ENCODE results near the gene RGPD3. TPM values are rescaled to one million over a fixed set of nuclear protein-coding genes. Genes with fewer than 3 reads are reported as not detected.
A peak's percentile ranks its signal among the peaks of the same experiment; 100 is the strongest.

The RGPD3 gene
- total and polyA plus RNA-seq, 8 donors, result 0.08 to 0.16 (median 0.10) TPM; not detected in 2

DNA sequence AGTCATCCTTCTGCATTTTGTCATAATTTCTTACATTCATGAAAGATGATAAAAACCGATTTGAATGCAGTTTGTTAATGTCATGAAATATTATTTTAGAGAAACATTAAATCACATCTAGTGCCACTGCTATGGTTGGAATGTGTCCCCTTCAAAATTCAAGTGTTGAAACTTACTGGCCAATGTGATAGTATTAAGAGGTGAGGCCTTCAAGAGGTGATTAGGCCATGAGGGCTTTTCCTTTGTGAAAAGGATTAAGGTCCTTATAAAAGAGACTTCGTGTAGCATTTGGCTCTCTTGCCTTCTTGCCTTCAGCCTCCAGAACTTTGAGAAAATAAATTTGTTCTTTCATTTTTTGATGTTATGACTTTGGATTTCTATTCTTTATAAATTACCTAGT lies 117.2 kb downstream of the RGPD3 start:
- DNase-seq, result no peak
- Histone ChIP-seq H3K27me3 (no peaks in the 10 kb centered on the region), H3K4me1 (peaks cover 0 to 2% (median 2%) of the 10 kb centered on the region in 3 donors), H3K9me3 (no peaks in the 10 kb centered on the region), H3K36me3 (no peaks in the 10 kb centered on the region), H3K27ac (no peak overlapping the region), H3K4me3 (no peak overlapping the region)
- intact Hi-C loops (cut with DNase I), result no loop called here
- WGBS, 2 donors, result 61 to 66% methylated on average over 2 of the region's 2 CpGs
- TF ChIP-seq, protein P1, sequence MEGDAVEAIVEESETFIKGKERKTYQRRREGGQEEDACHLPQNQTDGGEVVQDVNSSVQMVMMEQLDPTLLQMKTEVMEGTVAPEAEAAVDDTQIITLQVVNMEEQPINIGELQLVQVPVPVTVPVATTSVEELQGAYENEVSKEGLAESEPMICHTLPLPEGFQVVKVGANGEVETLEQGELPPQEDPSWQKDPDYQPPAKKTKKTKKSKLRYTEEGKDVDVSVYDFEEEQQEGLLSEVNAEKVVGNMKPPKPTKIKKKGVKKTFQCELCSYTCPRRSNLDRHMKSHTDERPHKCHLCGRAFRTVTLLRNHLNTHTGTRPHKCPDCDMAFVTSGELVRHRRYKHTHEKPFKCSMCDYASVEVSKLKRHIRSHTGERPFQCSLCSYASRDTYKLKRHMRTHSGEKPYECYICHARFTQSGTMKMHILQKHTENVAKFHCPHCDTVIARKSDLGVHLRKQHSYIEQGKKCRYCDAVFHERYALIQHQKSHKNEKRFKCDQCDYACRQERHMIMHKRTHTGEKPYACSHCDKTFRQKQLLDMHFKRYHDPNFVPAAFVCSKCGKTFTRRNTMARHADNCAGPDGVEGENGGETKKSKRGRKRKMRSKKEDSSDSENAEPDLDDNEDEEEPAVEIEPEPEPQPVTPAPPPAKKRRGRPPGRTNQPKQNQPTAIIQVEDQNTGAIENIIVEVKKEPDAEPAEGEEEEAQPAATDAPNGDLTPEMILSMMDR (IDR thresholded peaks at IDR 0.05), result no peak
- no peak for ATAC-seq
- FAIRE-seq, result no peak

DNA sequence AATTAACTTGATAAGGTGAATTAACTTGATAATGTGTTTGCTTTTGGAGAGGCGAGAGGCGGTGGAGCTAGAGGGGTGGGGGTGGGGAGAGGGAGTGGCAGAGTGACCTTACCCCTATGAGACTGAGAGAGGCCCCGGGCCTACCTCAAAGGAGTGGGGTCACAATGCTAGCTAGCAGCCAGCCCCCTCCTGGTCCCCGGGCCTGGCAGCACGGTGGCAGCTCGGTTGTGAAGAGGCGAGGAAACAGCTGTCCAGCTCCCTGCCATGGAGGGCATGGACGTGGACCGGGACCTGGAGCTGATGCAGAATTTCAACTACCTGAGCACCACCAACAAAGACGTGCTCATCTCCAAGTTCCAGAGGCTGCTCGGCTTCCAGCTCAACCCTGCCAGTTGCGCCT lies 123.9 kb downstream of the RGPD3 start:
- H3K4me3 ChIP-seq, result no peak overlapping the region
- H3K27ac ChIP-seq, result no peak overlapping the region
- FAIRE-seq, result no peak
- DNase-seq, result peak in 1 of 6 donors; percentile 41
- no peaks in the 10 kb centered on the region for H3K36me3 ChIP-seq
- TF ChIP-seq, protein P1 (IDR thresholded peaks at IDR 0.05), result no peak
- WGBS, 2 donors, result 90 to 94% methylated on average over 12 of the region's 12 CpGs
- no peaks in the 10 kb centered on the region for H3K4me1 ChIP-seq
- H3K27me3 ChIP-seq, result no peaks in the 10 kb centered on the region
- no peak for ATAC-seq
- intact Hi-C loops (cut with DNase I), result no loop called here
- no peaks in the 10 kb centered on the region for H3K9me3 ChIP-seq

DNA sequence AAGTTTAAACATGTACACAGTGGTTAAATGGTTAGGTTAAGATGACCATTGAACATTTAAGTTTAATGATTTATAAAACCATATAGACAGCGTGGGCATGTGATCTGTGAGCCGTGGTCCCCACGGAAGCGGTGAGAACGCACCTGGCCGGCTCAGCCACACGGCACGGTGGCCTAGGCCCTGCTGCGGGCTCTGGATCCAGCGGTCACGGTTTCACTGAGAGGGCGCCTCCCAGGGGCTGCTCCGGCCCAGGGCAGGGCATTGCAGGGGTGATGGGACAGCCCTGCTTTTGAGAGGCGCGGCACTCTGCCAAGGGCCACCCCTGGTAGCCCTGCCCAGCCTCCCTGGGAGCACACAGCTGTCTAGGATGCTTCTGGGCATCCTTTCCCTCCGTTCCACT lies 124.9 kb downstream of the RGPD3 start:
- H3K4me1 ChIP-seq, result no peaks in the 10 kb centered on the region
- intact Hi-C loops (cut with DNase I), result no loop called here
- H3K27me3 ChIP-seq, result no peaks in the 10 kb centered on the region
- H3K4me3 ChIP-seq, result no peak overlapping the region
- TF ChIP-seq, protein P1 (IDR thresholded peaks at IDR 0.05), result no peak
- ATAC-seq, result no peak
- H3K27ac ChIP-seq, result no peak overlapping the region
- 85 to 90% methylated on average over 16 of the region's 16 CpGs for WGBS, 2 donors
- no peaks in the 10 kb centered on the region for H3K36me3 ChIP-seq
- FAIRE-seq, result no peak
- no peak for DNase-seq
- no peaks in the 10 kb centered on the region for H3K9me3 ChIP-seq

DNA sequence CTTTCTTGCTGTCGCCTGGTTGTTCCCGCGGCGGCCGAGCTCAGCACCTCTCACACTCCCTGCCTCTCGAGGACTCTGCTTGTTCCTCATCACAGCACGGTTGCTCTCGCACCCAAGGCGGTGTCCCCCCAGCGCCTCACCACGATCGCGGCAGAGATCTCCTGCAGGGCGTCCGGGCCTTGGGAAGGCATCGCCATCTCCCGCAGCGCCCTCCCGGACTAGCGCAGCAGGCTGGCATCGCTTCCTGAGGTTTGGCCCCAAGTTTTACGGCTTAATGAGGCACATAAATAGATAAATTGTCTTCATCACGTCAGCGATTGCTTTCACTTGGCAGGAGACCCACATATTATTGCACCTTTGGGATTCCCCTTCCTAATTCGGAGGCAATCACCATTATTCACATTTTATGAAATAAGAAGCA lies 125.4 kb downstream of the RGPD3 start:
- H3K4me1 ChIP-seq, result no peaks in the 10 kb centered on the region
- no peak overlapping the region for H3K4me3 ChIP-seq
- no peaks in the 10 kb centered on the region for H3K36me3 ChIP-seq
- ATAC-seq (peak in 1 of 4 donors; percentile 21), FAIRE-seq (no peak), DNase-seq (peak in 2 of 6 donors; percentile 39 to 55)
- intact Hi-C loops (cut with DNase I), result no loop called here
- TF ChIP-seq, protein P1 (IDR thresholded peaks at IDR 0.05), result no peak
- no peaks in the 10 kb centered on the region for H3K27me3 ChIP-seq
- WGBS, 2 donors, result 75% methylated on average over 25 of the region's 25 CpGs
- no peaks in the 10 kb centered on the region for H3K9me3 ChIP-seq
- no peak overlapping the region for H3K27ac ChIP-seq

DNA sequence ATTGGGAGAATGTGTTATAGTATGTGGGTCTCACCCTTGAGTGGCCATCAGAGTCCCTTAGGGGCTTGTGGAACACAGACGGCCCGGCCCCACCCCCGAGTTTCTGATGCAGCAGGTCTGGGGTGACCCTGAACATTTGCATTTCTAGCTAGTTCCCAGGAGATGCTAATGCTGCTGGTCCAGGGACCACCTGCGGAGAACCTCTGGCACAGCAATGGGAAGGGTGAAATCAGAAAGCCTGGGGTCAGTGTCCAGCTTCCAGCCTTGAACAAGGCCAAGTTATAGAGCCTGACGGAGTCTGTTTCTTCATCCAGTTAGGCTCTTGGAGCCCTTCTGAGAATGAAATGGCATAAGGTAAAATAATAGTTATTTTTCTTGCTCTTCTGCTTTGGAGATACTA lies 126.5 kb downstream of the RGPD3 start:
- WGBS, 2 donors, result 86 to 88% methylated on average over 5 of the region's 5 CpGs
- FAIRE-seq, result no peak
- TF ChIP-seq, protein P1 (IDR thresholded peaks at IDR 0.05), result no peak

More for the DNA sequence above, 126.5 kb downstream of the RGPD3 start:
- ATAC-seq (no peak), DNase-seq (no peak)
- no peaks in the 10 kb centered on the region for H3K9me3 ChIP-seq
- H3K36me3 ChIP-seq, result no peaks in the 10 kb centered on the region
- H3K4me1 ChIP-seq, result no peaks in the 10 kb centered on the region
- H3K27me3 ChIP-seq, result no peaks in the 10 kb centered on the region
- H3K27ac ChIP-seq, result no peak overlapping the region
- intact Hi-C loops (cut with DNase I), result no loop called here
- no peak overlapping the region for H3K4me3 ChIP-seq

Other genes starting within 250 kb of the RGPD3 start
- gene CD8B2, start 19.0 kb upstream of the RGPD3 start, total RNA-seq, result under 1 TPM in 3 of 6 donors, not detected in 3; 0.03 to 0.25 (median 0.18) TPM
- gene CD8B2, start 19.0 kb upstream of the RGPD3 start, polyA plus RNA-seq, result under 1 TPM in 1 of 2 donors, not detected in 1; 0.07 TPM

All from pancreas (tissue), 10 donors.